ENCODE data around the gene CXorf58. TPM values are rescaled to one million over a fixed set of nuclear protein-coding genes. Genes with fewer than 3 reads are reported as not detected.
A peak's percentile ranks its signal among the peaks of the same experiment; 100 is the strongest.

CXorf58 gene
- total and polyA plus RNA-seq, 2 of the 13 experiments (the other 11 are each of a cell fraction or from before 2014, with no cell fraction given): not detected

GRCh38 chrX:23936180-23936579 is 28.4 kb downstream of the CXorf58 start:
- no TSS peak for BruUV-seq (replicated peaks)
- Histone ChIP-seq H3K36me3 (replicated peaks in 1 of 2; ENCODE audit: control insufficient read depth in 1 of 2, insufficient read depth in 2 of 2, low read length in 2 of 2) (no peaks in the 10 kb centered on the region), H3K27me3 (ENCODE audit: control insufficient read depth in 1 of 2, insufficient read depth in 2 of 2, low read length in 2 of 2) (no peaks in the 10 kb centered on the region), H3K27ac (ENCODE audit: extremely low read length, insufficient read depth, low read length) (no peak overlapping the region), H3K9ac (ENCODE audit: insufficient read depth, low read depth, low read length) (no peak overlapping the region), H3K9me3 (ENCODE audit: low read length) (no peaks in the 10 kb centered on the region), H3K4me2 (ENCODE audit: low read depth, low read length) (no peak overlapping the region), H4K20me1 (ENCODE audit: insufficient read depth, low read length) (no peaks in the 10 kb centered on the region), H3K79me2 (ENCODE audit: insufficient read depth, low read length) (no peaks in the 10 kb centered on the region), H3K4me3 (replicated peaks in 1 of 3; ENCODE audit: insufficient read depth in 1 of 3, low read depth in 2 of 3, low read length in 3 of 3) (no peak overlapping the region), H2AFZ (ENCODE audit: low read length) (no peak overlapping the region), H3K4me1 (ENCODE audit: insufficient read depth, low read length) (0 out of 2 replicates have a peak, but pooled peaks cover 4% of the 10 kb centered on the region)
- ChIA-PET CTCF (ENCODE audit: low intra/inter-chr PET ratio, low total read pairs) (no interaction called here), POLR2A (no interaction called here)
- intact Hi-C loops (cut with micrococcal nuclease; ENCODE audit: unreplicated experiment) (no loop called here), in situ Hi-C loops (cut with HindIII; ENCODE audit: extremely low pct_ligation_motif_present, low pct_unique_long_range_greater_than_20kb) (no loop called here)
- DNase-seq (ENCODE audit: low spot score) (no peak), ATAC-seq (no peak), FAIRE-seq (no peak)
- TF ChIP-seq UBTF (CRISPR knock-in tag; IDR thresholded peaks at IDR 0.05) (no peak), ATF7 (IDR thresholded peaks at IDR 0.05) (peak; percentile 94), ATF7 (CRISPR knock-in tag; IDR thresholded peaks at IDR 0.05) (no peak), CREB1 (IDR thresholded peaks at IDR 0.05) (peak; percentile 83), CREB1 (CRISPR knock-in tag; IDR thresholded peaks at IDR 0.05) (no peak)
- 0% methylated on average over 1 of the region's 1 CpG for WGBS (ENCODE audit: low lambda C conversion rate)

- H3K9ac ChIP-seq (ENCODE audit: insufficient read depth, low read depth, low read length): no peak overlapping the region
- no peak overlapping the region for H3K27ac ChIP-seq (ENCODE audit: extremely low read length, insufficient read depth, low read length)
- H3K4me3 ChIP-seq (replicated peaks in 1 of 3; ENCODE audit: insufficient read depth in 1 of 3, low read depth in 2 of 3, low read length in 3 of 3): no peak overlapping the region
- no peaks in the 10 kb centered on the region for H4K20me1 ChIP-seq (ENCODE audit: insufficient read depth, low read length)
- in situ Hi-C loops (cut with HindIII; ENCODE audit: extremely low pct_ligation_motif_present, low pct_unique_long_range_greater_than_20kb): no loop called here
- CTCF ChIA-PET (ENCODE audit: low intra/inter-chr PET ratio, low total read pairs): no interaction called here
- intact Hi-C loops (cut with micrococcal nuclease; ENCODE audit: unreplicated experiment): no loop called here
- H3K4me2 ChIP-seq (ENCODE audit: low read depth, low read length): no peak overlapping the region
- no peaks in the 10 kb centered on the region for H3K79me2 ChIP-seq (ENCODE audit: insufficient read depth, low read length)
- H3K9me3 ChIP-seq (ENCODE audit: low read length): no peaks in the 10 kb centered on the region
- BruUV-seq (replicated peaks): no TSS peak
- ATAC-seq (no peak), FAIRE-seq (no peak), DNase-seq (ENCODE audit: low spot score) (no peak)
- POLR2A ChIA-PET: no interaction called here
- no peaks in the 10 kb centered on the region for H3K36me3 ChIP-seq (replicated peaks in 1 of 2; ENCODE audit: control insufficient read depth in 1 of 2, insufficient read depth in 2 of 2, low read length in 2 of 2)
- no peak overlapping the region for H2AFZ ChIP-seq (ENCODE audit: low read length)
- H3K4me1 ChIP-seq (ENCODE audit: insufficient read depth, low read length): no peaks in the 10 kb centered on the region
- H3K27me3 ChIP-seq (ENCODE audit: control insufficient read depth in 1 of 2, insufficient read depth in 2 of 2, low read length in 2 of 2): no peaks in the 10 kb centered on the region
- 6% methylated on average over 3 of the region's 4 CpGs for WGBS (ENCODE audit: low lambda C conversion rate)
- no peak for TF ChIP-seq ESRRA (CRISPR knock-in tag; IDR thresholded peaks at IDR 0.05; ENCODE audit: low read depth)
- no peak for TF ChIP-seq TFDP1 (CRISPR knock-in tag; IDR thresholded peaks at IDR 0.05; ENCODE audit: borderline replicate concordance)
- no peak for TF ChIP-seq BORCS8-MEF2B (CRISPR knock-in tag; IDR thresholded peaks at IDR 0.05)
- TF ChIP-seq ZNF569 (CRISPR knock-in tag; IDR thresholded peaks at IDR 0.05; ENCODE audit: borderline replicate concordance): no peak
- TF ChIP-seq CENPBD1 (CRISPR knock-in tag; IDR thresholded peaks at IDR 0.05; ENCODE audit: borderline replicate concordance, low read depth): no peak
- TF ChIP-seq ZC3H4 (CRISPR knock-in tag; IDR thresholded peaks at IDR 0.05; ENCODE audit: borderline replicate concordance): no peak
- TF ChIP-seq KDM5A (IDR thresholded peaks at IDR 0.05; ENCODE audit: borderline replicate concordance, low read length): no peak
- no peak for TF ChIP-seq REL (CRISPR knock-in tag; conservative IDR thresholded peaks at IDR 0.05)
- no peak for TF ChIP-seq TRAFD1 (CRISPR knock-in tag; IDR thresholded peaks at IDR 0.05; ENCODE audit: borderline replicate concordance)
- no peak for TF ChIP-seq NFRKB (IDR thresholded peaks at IDR 0.05)
Measured at GRCh38 chrX:23937100-23937499, 29.3 kb downstream of the CXorf58 start.
